Liver (tissue), 9 donors: ENCODE data around the gene PSPN. TPM values are rescaled to one million over a fixed set of nuclear protein-coding genes. Genes with fewer than 3 reads are reported as not detected.

Experiments used
- DNase-seq: peaks from one replicate; pipeline ENCODE4 v3.0.0-alpha.2; 2017; ENCODE audit warnings: low spot score
- H3K27ac ChIP-seq, 2 donors: one replicate each; pipeline ENCODE4 v1.7.0; 2013; ENCODE audit warnings: inconsistent platforms in 2 of 2, low read length in 2 of 2, control low read depth in 1 of 2, low read depth in 1 of 2, mild to moderate bottlenecking in 1 of 2
- H3K27me3 ChIP-seq, 4 donors: one replicate each; pipeline versions ENCODE4 v1.6.1 to v1.7.0; 2013; ENCODE audit warnings: low read length in 3 of 4, inconsistent platforms in 1 of 4, mild to moderate bottlenecking in 1 of 4, moderate library complexity in 1 of 4; ENCODE audit not compliant: control insufficient read depth in 4 of 4, insufficient read depth in 4 of 4
- H3K36me3 ChIP-seq, 4 donors: one replicate each; pipeline versions ENCODE4 v1.6.1 to v1.7.0; 2013; ENCODE audit warnings: low read length in 3 of 4, mild to moderate bottlenecking in 3 of 4, low read depth in 1 of 4, moderate library complexity in 1 of 4; ENCODE audit not compliant: control insufficient read depth in 4 of 4, insufficient read depth in 3 of 4
- H3K4me1 ChIP-seq, 4 donors: one replicate each; pipeline versions ENCODE4 v1.6.1 to v1.7.0; 2013; ENCODE audit warnings: low read length in 3 of 4, mild to moderate bottlenecking in 3 of 4, moderate library complexity in 1 of 4; ENCODE audit not compliant: control insufficient read depth in 4 of 4, insufficient read depth in 4 of 4
- H3K4me3 ChIP-seq, 3 donors: one replicate each; pipeline versions ENCODE4 v1.6.1 to v1.7.0; 2013; ENCODE audit warnings: low read length in 3 of 3, control low read depth in 1 of 3, low read depth in 1 of 3, mild to moderate bottlenecking in 1 of 3
- H3K9ac ChIP-seq, 2 donors: one replicate each; pipeline ENCODE4 v1.7.0; 2013; ENCODE audit warnings: low read length in 2 of 2, mild to moderate bottlenecking in 2 of 2, moderate library complexity in 2 of 2, control low read depth in 1 of 2, low read depth in 1 of 2
- H3K9me3 ChIP-seq, 4 donors: one replicate each; pipeline versions ENCODE4 v1.6.1 to v1.7.0; 2013; ENCODE audit warnings: low read length in 3 of 4; ENCODE audit not compliant: control insufficient read depth in 4 of 4
- EGR1 ChIP-seq, 2 donors: IDR thresholded peaks; 2 replicates each; pipeline ENCODE4 v1.6.1; 2016 to 2018; ENCODE audit warnings: antibody characterized with exemption in 2 of 2, low read depth in 2 of 2
- GABPA ChIP-seq, 2 donors: IDR thresholded peaks in 1 of 2; conservative IDR thresholded peaks in 1 of 2; 2 replicates each; pipeline ENCODE4 v1.6.1; 2016; ENCODE audit warnings: antibody characterized with exemption in 2 of 2, mild to moderate bottlenecking in 1 of 2, moderate library complexity in 1 of 2
- JUND ChIP-seq, 2 donors: IDR thresholded peaks; 2 replicates each; pipeline ENCODE4 v1.6.1; 2016; ENCODE audit warnings: antibody characterized with exemption in 2 of 2
- NR2F2 ChIP-seq: IDR thresholded peaks from 2 replicates; pipeline ENCODE4 v1.6.1; 2016; ENCODE audit warnings: antibody characterized with exemption
- RAD21 ChIP-seq, 2 donors: IDR thresholded peaks; 2 replicates each; pipeline ENCODE4 v1.6.1; 2016; ENCODE audit warnings: antibody characterized with exemption in 2 of 2, mild to moderate bottlenecking in 2 of 2
- TAF1 ChIP-seq: conservative IDR thresholded peaks from 2 replicates; pipeline ENCODE4 v1.6.1; 2016; ENCODE audit warnings: antibody characterized with exemption, mild to moderate bottlenecking
- WGBS: extraction: QIAGEN DNeasy Blood & Tissue Kit; methylation state at CpG from one replicate; pipeline ENCODE4 v1.1.7; 2013; 5-methylcytosine and 5-hydroxymethylcytosine counted together
- polyA plus RNA-seq, 2 donors: library from polyadenylated mRNA; stranded (reverse) in 1 of 2; unstranded in 1 of 2; fragments of 200-250 nt in 1 of 2; fragments of >200 nt in 1 of 2; fragmentation: Nextera tagmentation in 1 of 2; extraction: Ambion mirVana in 1 of 2; gene quantifications; one replicate each; pipeline versions ENCODE4 v1.2.1 to v1.2.3, GENCODE V29; 2013 to 2015
- total RNA-seq, 2 donors: library from RNA; depleted of rRNA; stranded (reverse); fragments of >200 nt; gene quantifications; one replicate each; pipeline ENCODE4 v1.2.3, GENCODE V29; 2014
- TF ChIP-seq, protein P1 (sequence below): IDR thresholded peaks from 2 replicates; pipeline ENCODE4 v1.6.1; 2016; ENCODE audit warnings: antibody characterized with exemption
- TF ChIP-seq, protein P2 (sequence below): IDR thresholded peaks from 2 replicates; pipeline ENCODE4 v1.6.1; 2016; ENCODE audit warnings: antibody characterized with exemption
- TF ChIP-seq, protein P3 (sequence below): IDR thresholded peaks from 2 replicates; pipeline ENCODE4 v1.6.1; 2016; ENCODE audit warnings: antibody characterized with exemption, mild to moderate bottlenecking
- donor health status: healthy.
- donor health status: healthy.
- donor health status: healthy.
- donor health status: healthy.
- donor health status: healthy.

Gene PSPN
- total and polyA plus RNA-seq, 4 donors, result 0.51 to 0.75 (median 0.62) TPM

DNA sequence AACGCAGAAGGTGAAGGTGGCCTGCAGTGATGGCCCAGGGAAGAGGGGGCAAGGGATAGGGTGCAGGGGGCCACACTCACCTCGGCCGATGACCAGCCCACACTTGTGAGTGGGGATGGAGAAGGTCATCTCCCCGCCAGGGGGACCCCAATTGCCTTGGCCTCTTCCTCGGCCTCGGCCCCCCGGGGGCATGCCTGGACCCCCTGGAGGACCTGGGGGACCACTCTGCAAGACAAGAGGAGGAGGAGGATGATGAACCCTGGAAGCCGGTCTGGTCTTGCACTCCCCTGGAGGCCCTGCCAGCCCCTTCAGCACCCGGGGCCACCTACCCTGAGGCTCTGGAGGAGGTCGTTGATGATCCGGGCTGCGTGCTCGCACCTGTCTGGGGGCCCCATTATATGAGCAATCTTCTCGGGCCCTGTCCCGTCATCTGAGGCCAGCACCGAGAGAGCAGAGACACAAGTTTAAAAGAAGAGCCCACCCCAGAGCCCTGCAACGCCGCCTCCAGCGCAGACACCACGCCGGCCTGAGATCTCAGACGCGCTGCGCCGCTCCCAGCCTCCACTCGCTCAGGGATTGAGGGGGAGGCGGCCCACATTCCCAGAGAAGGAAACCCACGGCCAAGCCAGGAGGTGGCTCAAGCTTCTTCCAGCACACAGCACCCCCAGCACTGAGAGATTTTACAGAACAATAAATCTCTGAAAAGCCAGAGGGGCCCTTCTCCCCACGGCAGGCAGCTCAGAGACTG lies 41.1 kb upstream of the PSPN start:
- peaks cover 24 to 70% (median 51%) of the 10 kb centered on the region in 4 donors for H3K36me3 ChIP-seq
- H3K4me1 ChIP-seq, result peaks cover 0 to 7% (median under 1%) of the 10 kb centered on the region in 4 donors
- 97% methylated on average over 29 of the region's 29 CpGs for WGBS
- H3K9me3 ChIP-seq, result no peaks in the 10 kb centered on the region
- no peak overlapping the region for H3K4me3 ChIP-seq
- no peak for DNase-seq
- no peak overlapping the region for H3K9ac ChIP-seq
- no peak overlapping the region for H3K27ac ChIP-seq
- TF ChIP-seq, protein P1, sequence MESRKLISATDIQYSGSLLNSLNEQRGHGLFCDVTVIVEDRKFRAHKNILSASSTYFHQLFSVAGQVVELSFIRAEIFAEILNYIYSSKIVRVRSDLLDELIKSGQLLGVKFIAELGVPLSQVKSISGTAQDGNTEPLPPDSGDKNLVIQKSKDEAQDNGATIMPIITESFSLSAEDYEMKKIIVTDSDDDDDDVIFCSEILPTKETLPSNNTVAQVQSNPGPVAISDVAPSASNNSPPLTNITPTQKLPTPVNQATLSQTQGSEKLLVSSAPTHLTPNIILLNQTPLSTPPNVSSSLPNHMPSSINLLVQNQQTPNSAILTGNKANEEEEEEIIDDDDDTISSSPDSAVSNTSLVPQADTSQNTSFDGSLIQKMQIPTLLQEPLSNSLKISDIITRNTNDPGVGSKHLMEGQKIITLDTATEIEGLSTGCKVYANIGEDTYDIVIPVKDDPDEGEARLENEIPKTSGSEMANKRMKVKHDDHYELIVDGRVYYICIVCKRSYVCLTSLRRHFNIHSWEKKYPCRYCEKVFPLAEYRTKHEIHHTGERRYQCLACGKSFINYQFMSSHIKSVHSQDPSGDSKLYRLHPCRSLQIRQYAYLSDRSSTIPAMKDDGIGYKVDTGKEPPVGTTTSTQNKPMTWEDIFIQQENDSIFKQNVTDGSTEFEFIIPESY, result no peak
- H3K27me3 ChIP-seq, result no peaks in the 10 kb centered on the region

DNA sequence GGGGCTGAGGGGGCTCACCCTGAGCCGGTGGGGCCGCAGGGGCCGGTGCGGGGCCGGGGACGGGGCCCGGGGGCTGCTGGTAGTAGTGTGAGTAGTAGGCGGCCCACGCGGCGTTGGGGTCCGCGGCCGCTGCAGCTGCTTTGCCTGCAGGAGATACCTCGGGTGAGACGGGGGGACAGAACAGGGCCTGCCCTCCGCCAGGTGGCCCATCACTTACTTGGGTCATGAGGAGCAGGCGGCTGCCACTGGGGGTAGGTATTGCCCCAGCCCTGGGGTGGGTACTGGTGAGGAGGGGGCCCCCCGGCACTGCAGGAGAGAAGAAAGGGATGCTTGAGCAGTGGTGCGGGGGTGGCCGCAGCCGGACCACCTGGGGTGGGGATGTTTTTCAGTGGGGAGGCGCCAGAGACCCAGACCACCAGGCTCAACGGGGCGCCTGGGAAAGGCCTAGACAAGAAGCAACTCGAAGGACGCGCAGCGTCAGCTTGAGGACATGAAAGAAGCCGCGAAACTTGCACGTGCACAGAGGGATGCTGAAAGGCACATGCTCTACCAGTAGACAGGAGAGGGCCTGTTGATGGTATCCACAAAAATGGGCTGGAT lies 40.0 kb upstream of the PSPN start:
- Histone ChIP-seq H3K9ac (no peak overlapping the region), H3K4me1 (no peaks in the 10 kb centered on the region), H3K9me3 (no peaks in the 10 kb centered on the region), H3K36me3 (peaks cover 20 to 64% (median 46%) of the 10 kb centered on the region in 4 donors), H3K27ac (no peak overlapping the region), H3K4me3 (no peak overlapping the region), H3K27me3 (no peaks in the 10 kb centered on the region)
- no peak for TF ChIP-seq NR2F2
- WGBS, result 96% methylated on average over 32 of the region's 32 CpGs
- no peak for DNase-seq

DNA sequence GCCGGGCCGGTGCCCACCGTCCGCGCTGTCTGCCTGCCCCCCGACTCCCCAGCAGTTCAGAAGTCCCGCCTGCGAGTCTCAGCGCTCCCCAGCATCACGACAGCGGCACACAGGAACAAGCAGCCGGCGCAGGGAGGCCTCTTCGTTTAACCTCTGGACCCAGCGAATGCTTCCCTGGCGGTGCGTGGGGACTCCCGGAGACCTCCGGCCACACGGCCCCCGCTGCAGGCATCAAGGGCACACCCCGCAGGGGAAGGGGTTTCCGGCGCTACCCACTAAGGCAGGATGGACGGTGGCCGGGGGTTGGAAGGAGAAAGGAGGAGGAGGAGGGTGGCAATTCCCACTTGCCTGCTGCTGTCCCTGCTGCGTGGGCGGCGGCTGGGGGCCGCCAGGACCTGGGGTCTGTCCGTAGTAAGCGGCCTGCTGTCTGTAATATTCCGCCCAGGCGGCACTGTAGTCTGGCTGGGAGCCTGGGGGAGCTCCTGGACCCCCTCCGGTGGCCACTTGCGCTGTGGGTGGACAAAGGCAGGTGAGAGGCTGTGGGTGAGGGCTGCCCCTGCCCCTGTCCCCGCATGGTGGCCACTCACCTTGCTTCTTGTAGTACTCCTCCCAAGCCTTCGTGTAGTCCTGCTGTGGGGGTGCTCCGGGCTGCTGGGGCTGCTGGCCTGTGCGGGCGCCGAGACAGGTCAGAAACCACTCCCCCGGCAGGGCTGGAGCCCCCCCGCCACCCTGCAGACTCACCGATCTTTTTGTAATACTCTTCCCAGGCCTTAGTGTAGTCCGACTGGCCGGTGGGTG lies 39.3 kb upstream of the PSPN start:
- H3K27ac ChIP-seq, result no peak overlapping the region
- no peaks in the 10 kb centered on the region for H3K4me1 ChIP-seq
- no peaks in the 10 kb centered on the region for H3K9me3 ChIP-seq
- H3K36me3 ChIP-seq, result peaks cover 19 to 58% (median 41%) of the 10 kb centered on the region in 4 donors
- 96% methylated on average over 47 of the region's 47 CpGs for WGBS
- TF ChIP-seq RAD21 (IDR thresholded peaks at IDR 0.05) (no peak), JUND (IDR thresholded peaks at IDR 0.05) (no peak), TAF1 (no peak), EGR1 (IDR thresholded peaks at IDR 0.05; ENCODE audit: low read depth in 2 of 2) (no peak), GABPA (IDR thresholded peaks at IDR 0.05 in 1 of 2, conservative IDR thresholded peaks at IDR 0.05 in 1 of 2) (no peak)
- TF ChIP-seq, protein P2, sequence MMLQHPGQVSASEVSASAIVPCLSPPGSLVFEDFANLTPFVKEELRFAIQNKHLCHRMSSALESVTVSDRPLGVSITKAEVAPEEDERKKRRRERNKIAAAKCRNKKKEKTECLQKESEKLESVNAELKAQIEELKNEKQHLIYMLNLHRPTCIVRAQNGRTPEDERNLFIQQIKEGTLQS, result no peak
- TF ChIP-seq, protein P3, sequence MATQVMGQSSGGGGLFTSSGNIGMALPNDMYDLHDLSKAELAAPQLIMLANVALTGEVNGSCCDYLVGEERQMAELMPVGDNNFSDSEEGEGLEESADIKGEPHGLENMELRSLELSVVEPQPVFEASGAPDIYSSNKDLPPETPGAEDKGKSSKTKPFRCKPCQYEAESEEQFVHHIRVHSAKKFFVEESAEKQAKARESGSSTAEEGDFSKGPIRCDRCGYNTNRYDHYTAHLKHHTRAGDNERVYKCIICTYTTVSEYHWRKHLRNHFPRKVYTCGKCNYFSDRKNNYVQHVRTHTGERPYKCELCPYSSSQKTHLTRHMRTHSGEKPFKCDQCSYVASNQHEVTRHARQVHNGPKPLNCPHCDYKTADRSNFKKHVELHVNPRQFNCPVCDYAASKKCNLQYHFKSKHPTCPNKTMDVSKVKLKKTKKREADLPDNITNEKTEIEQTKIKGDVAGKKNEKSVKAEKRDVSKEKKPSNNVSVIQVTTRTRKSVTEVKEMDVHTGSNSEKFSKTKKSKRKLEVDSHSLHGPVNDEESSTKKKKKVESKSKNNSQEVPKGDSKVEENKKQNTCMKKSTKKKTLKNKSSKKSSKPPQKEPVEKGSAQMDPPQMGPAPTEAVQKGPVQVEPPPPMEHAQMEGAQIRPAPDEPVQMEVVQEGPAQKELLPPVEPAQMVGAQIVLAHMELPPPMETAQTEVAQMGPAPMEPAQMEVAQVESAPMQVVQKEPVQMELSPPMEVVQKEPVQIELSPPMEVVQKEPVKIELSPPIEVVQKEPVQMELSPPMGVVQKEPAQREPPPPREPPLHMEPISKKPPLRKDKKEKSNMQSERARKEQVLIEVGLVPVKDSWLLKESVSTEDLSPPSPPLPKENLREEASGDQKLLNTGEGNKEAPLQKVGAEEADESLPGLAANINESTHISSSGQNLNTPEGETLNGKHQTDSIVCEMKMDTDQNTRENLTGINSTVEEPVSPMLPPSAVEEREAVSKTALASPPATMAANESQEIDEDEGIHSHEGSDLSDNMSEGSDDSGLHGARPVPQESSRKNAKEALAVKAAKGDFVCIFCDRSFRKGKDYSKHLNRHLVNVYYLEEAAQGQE, result no peak
- no peak overlapping the region for H3K4me3 ChIP-seq
- no peak overlapping the region for H3K9ac ChIP-seq
- no peaks in the 10 kb centered on the region for H3K27me3 ChIP-seq
- no peak for DNase-seq
